ENCODE results near the gene ANTXR2.

ANTXR2 gene

DNA sequence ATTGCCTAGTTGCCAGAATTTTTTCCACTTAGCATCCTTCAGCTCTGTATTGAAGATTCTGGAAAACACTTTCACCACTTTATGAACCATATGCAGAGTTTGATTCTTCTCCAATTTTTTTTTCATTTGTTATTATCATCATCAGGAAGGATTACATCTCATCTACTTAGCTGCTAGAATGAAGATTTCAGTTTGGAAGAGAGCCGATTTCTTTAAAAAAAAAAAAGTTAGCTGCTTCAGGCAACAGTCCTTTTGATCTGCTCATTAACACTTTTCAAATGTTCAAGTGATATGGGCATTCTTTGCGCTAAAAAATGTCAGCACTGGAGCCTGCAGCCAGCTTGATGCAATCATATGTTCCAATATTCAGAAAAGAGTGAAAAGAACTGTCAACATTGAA lies 76.2 kb downstream of the ANTXR2 start:
- TF ChIP-seq POLR2AphosphoS5 (IDR thresholded peaks at IDR 0.05; ENCODE audit: low read depth, low read length) (no peak), TAF1 (IDR thresholded peaks at IDR 0.05; ENCODE audit: borderline replicate concordance, insufficient read depth, low read length) (no peak), SIN3A (IDR thresholded peaks at IDR 0.05; ENCODE audit: borderline replicate concordance, insufficient read depth, low read length) (no peak), FOXP2 (optimal IDR thresholded peaks at IDR 0.05; ENCODE audit: borderline replicate concordance, extremely low read depth, extremely low read length, insufficient read depth) (no peak)
- TF ChIP-seq, protein P1, sequence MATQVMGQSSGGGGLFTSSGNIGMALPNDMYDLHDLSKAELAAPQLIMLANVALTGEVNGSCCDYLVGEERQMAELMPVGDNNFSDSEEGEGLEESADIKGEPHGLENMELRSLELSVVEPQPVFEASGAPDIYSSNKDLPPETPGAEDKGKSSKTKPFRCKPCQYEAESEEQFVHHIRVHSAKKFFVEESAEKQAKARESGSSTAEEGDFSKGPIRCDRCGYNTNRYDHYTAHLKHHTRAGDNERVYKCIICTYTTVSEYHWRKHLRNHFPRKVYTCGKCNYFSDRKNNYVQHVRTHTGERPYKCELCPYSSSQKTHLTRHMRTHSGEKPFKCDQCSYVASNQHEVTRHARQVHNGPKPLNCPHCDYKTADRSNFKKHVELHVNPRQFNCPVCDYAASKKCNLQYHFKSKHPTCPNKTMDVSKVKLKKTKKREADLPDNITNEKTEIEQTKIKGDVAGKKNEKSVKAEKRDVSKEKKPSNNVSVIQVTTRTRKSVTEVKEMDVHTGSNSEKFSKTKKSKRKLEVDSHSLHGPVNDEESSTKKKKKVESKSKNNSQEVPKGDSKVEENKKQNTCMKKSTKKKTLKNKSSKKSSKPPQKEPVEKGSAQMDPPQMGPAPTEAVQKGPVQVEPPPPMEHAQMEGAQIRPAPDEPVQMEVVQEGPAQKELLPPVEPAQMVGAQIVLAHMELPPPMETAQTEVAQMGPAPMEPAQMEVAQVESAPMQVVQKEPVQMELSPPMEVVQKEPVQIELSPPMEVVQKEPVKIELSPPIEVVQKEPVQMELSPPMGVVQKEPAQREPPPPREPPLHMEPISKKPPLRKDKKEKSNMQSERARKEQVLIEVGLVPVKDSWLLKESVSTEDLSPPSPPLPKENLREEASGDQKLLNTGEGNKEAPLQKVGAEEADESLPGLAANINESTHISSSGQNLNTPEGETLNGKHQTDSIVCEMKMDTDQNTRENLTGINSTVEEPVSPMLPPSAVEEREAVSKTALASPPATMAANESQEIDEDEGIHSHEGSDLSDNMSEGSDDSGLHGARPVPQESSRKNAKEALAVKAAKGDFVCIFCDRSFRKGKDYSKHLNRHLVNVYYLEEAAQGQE (IDR thresholded peaks at IDR 0.05; ENCODE audit: insufficient read depth in 1 of 2, low read depth in 2 of 2, low read length in 2 of 2) = no peak

DNA sequence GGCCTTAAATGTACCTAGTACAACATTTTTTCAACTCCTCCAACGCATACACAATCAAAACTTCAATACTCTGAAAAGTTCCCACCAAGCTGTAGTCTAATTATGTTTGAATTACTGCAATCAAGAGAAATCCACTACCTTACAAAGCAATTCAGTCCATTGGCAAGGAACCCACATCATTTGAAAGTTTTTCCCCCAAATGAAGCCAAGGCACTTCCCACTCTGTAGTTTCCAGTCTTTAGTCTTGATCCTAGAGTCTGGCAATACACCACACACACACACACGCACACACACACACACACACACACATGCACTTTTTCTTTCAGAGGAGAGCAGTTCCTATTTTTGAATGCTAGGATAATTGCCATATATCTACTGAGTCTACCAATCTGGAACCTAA lies 79.6 kb downstream of the ANTXR2 start:
- TF ChIP-seq TAF1 (IDR thresholded peaks at IDR 0.05; ENCODE audit: borderline replicate concordance, insufficient read depth, low read length) (no peak), POLR2AphosphoS5 (IDR thresholded peaks at IDR 0.05; ENCODE audit: low read depth, low read length) (no peak), SIN3A (IDR thresholded peaks at IDR 0.05; ENCODE audit: borderline replicate concordance, insufficient read depth, low read length) (no peak), FOXP2 (optimal IDR thresholded peaks at IDR 0.05; ENCODE audit: borderline replicate concordance, extremely low read depth, extremely low read length, insufficient read depth) (no peak)
- TF ChIP-seq, protein P1 (IDR thresholded peaks at IDR 0.05; ENCODE audit: insufficient read depth in 1 of 2, low read depth in 2 of 2, low read length in 2 of 2) = no peak

DNA sequence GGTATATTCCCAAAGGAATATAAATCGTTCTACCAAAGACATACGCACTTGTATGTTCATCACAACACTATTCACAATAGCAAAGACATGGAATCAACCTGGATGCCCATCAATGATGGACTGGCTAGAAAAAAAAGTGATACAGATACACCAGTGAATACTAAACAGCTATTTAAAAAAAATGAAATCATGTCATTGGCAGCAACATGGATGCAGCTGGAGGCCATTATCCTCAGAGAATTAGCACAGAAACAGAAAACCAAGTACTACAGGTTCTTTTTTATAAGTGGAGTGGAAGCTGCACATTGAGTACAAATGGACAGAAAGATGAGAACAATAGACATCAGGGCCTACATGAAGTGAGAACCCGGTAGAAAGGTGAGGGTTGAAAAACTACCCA lies 81.4 kb downstream of the ANTXR2 start:
- no peak for TF ChIP-seq SIN3A (IDR thresholded peaks at IDR 0.05; ENCODE audit: borderline replicate concordance, insufficient read depth, low read length)
- no peak for TF ChIP-seq POLR2AphosphoS5 (IDR thresholded peaks at IDR 0.05; ENCODE audit: low read depth, low read length)
- TF ChIP-seq TAF1 (IDR thresholded peaks at IDR 0.05; ENCODE audit: borderline replicate concordance, insufficient read depth, low read length) = no peak
- TF ChIP-seq, protein P1 (IDR thresholded peaks at IDR 0.05; ENCODE audit: insufficient read depth in 1 of 2, low read depth in 2 of 2, low read length in 2 of 2) = no peak
- TF ChIP-seq FOXP2 (optimal IDR thresholded peaks at IDR 0.05; ENCODE audit: borderline replicate concordance, extremely low read depth, extremely low read length, insufficient read depth) = no peak

DNA sequence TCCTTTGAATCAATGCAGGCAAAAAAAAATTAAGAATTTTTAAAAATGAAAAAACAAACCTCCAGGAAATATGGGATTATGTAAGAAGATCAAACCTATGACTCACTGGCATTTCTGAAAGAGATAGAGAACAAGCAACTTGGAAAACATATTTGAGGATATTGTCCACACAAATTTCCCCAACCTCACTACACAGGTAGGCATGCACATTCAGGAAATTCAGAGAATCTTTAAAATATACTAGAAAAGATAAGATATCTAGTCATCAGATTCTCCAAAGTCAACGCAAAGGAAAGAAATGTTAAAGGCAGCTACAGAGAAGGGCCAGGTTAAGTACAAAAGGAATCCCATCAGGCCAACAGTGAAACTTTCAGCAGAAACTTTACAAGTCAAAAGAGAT lies 85.6 kb downstream of the ANTXR2 start:
- no peak for TF ChIP-seq FOXP2 (optimal IDR thresholded peaks at IDR 0.05; ENCODE audit: borderline replicate concordance, extremely low read depth, extremely low read length, insufficient read depth)
- TF ChIP-seq, protein P1 (IDR thresholded peaks at IDR 0.05; ENCODE audit: insufficient read depth in 1 of 2, low read depth in 2 of 2, low read length in 2 of 2) = no peak
- no peak for TF ChIP-seq SIN3A (IDR thresholded peaks at IDR 0.05; ENCODE audit: borderline replicate concordance, insufficient read depth, low read length)
- no peak for TF ChIP-seq POLR2AphosphoS5 (IDR thresholded peaks at IDR 0.05; ENCODE audit: low read depth, low read length)
- TF ChIP-seq TAF1 (IDR thresholded peaks at IDR 0.05; ENCODE audit: borderline replicate concordance, insufficient read depth, low read length) = no peak

DNA sequence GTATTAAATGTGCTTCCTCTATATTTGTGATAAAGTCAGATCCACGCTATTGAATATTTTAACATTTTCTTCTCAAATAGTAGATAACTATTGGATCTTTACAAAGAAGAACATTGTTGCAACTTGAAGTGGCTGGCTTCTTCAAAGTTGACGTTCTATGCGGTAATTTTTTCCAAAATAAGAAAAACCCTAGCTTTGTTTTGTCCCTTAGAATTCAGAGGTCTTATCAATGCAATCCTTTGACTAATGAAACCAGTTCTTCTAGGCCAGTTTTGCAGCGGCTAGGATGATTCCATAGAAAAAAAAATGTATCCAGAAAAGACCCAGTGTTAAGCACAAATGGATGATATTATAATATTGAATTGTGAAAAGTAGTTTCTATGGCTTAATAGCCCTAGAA lies 89.6 kb downstream of the ANTXR2 start:
- TF ChIP-seq, protein P1 (IDR thresholded peaks at IDR 0.05; ENCODE audit: insufficient read depth in 1 of 2, low read depth in 2 of 2, low read length in 2 of 2) = no peak
- TF ChIP-seq POLR2AphosphoS5 (IDR thresholded peaks at IDR 0.05; ENCODE audit: low read depth, low read length) (no peak), TAF1 (IDR thresholded peaks at IDR 0.05; ENCODE audit: borderline replicate concordance, insufficient read depth, low read length) (no peak), FOXP2 (optimal IDR thresholded peaks at IDR 0.05; ENCODE audit: borderline replicate concordance, extremely low read depth, extremely low read length, insufficient read depth) (no peak)

Measured in PFSK-1 (cell line).